GM13977 (cell line): Measurements from ENCODE around the gene UBE3C.

ENCODE experiments used
- DNase-seq: peaks from one replicate; pipeline ENCODE4 v3.0.0; 2012; ENCODE audit warnings: low spot score
- CTCF ChIP-seq: IDR thresholded peaks from 2 replicates; pipeline ENCODE4 v1.5.1; 2012; ENCODE audit warnings: mild to moderate bottlenecking, control low read depth; ENCODE audit not compliant: insufficient read depth; ENCODE audit errors: extremely low read depth, missing control alignments
- in situ Hi-C: fragments of 300-500 bp; cut with MboI; formaldehyde crosslinking; loops from one replicate; pipeline ENCODE4 v1.12.0; 2022; ENCODE audit warnings: low sequenced_read_pairs, low pct_unique_long_range_greater_than_20kb, mixed read lengths, inconsistent platforms; ENCODE audit not compliant: unreplicated experiment

UBE3C gene

DNA sequence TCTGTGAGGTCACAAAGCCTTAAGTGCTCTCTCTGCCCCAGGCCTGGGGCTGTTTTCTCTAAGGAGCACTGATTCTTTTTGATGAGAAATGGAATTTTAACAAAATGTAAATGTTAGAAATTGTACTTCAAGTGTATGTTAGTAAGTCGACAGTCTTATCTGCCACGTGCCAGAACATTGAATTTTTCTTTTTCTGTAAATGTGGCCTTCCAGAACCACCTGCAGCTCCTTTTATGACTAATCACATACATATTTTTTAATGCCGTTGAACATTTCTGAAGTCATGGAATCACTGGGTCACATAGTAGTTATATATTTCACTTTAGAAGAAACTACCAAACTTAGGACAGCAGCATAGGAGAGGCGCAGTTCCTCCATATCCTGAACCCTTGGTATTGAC, 38.0 kb downstream of the UBE3C start:
- TF ChIP-seq CTCF = no peak
- in situ Hi-C loops = no loop called here
- DNase-seq = no peak

GRCh38 chr7:157177333-157177982, 38.7 kb downstream of the UBE3C start:
- no peak for TF ChIP-seq CTCF
- in situ Hi-C loops = no loop called here
- no peak for DNase-seq

GRCh38 chr7:157177983-157178381, 39.3 kb downstream of the UBE3C start:
- TF ChIP-seq CTCF = no peak
- DNase-seq = peak; percentile 23
- in situ Hi-C loops = no loop called here

DNA sequence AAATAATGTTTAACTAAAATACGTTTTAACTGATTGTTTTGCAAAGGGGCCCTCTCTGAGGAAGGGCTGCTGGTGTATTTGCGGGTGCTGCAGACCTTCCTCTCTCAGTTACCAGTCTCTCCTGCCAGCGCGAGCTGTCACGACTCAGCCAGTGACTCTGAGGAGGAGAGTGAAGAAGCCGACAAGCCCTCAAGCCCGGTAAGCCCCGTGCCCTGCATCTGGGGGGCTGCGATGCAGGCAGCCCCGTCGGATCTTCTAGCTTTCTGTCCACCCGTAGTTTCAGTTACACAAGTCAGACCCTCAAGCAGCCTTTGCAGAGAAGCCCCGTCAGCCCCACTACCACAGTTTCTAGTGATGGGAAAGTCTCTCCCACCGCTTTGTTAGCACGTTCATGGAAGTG, 45.1 kb downstream of the UBE3C start:
- in situ Hi-C loops = no loop called here
- TF ChIP-seq CTCF = no peak
- DNase-seq = no peak

DNA sequence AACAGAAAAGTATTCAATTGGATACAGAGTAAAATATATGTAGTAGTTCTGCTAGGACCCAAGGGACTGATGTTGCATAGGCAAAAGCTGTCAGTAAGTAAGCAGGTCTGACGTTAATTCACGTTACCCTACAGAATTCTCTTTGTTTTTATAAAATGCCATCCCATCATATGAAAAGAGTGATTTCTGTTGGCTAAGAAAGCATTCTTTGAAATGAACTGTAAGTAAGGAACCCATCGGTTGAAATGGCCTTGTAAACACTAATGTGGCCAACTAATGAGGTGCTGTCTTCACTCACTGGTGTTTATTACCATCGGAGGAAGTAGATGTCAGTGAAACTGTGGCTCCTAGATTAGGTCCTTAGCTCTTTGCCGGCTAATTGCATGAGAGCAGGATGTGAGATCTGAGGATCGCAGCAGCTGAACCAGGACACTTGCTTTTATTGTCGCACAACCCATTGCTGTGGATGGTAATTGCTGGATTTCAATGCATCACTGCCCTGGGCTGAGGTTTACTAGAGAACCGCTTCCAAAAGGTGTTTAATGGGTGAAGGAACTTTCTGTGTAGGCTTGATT, 49.5 kb downstream of the UBE3C start:
- in situ Hi-C loops = no loop called here
- TF ChIP-seq CTCF = no peak
- DNase-seq = no peak

- in situ Hi-C loops = no loop called here
- DNase-seq = no peak
- TF ChIP-seq CTCF = no peak
Observed at GRCh38 chr7:157189405-157189804, 50.7 kb downstream of the UBE3C start.
